Fibroblast of lung (primary cell): ENCODE data around the gene HS3ST3A1. TPM values are rescaled to one million over a fixed set of nuclear protein-coding genes. Genes with fewer than 3 reads are reported as not detected.
A peak's percentile ranks its signal among the peaks of the same experiment; 100 is the strongest.

ENCODE experiments used
- DNase-seq, 2 donors: peaks; one replicate each; pipeline versions ENCODE4 v3.0.0 to v3.0.0-alpha.2; 2010; ENCODE audit warnings: low read depth in 2 of 2
- H2AFZ ChIP-seq: 2 replicates; pipeline ENCODE4 v1.5.1; 2012; ENCODE audit warnings: low read length, control low read depth, inconsistent platforms
- H3K27ac ChIP-seq: 2 replicates; pipeline ENCODE4 v1.5.1; 2011; ENCODE audit warnings: low read length, control low read depth; ENCODE audit not compliant: insufficient read depth
- H3K27me3 ChIP-seq: 2 replicates; pipeline ENCODE4 v1.5.1; 2011; ENCODE audit warnings: mild to moderate bottlenecking, low read length; ENCODE audit not compliant: control insufficient read depth, insufficient read depth
- H3K36me3 ChIP-seq: 2 replicates; pipeline ENCODE4 v1.5.1; 2011; ENCODE audit warnings: low read length; ENCODE audit not compliant: control insufficient read depth, insufficient read depth
- H3K4me1 ChIP-seq: 2 replicates; pipeline ENCODE4 v1.5.1; 2011; ENCODE audit warnings: low read length; ENCODE audit not compliant: control insufficient read depth, insufficient read depth; ENCODE audit errors: extremely low read depth
- H3K4me2 ChIP-seq: 2 replicates; pipeline ENCODE4 v1.5.1; 2011; ENCODE audit warnings: low read length, control low read depth; ENCODE audit not compliant: insufficient read depth; ENCODE audit errors: extremely low read depth
- H3K4me3 ChIP-seq, 4 experiments: fragments of 200-600 bp in 1 of 4; sonication (generic) in 1 of 4; replicated peaks in 1 of 4; 2 replicates each; pipeline ENCODE4 v1.5.1; 2011 to 2016; ENCODE audit warnings: low read length in 4 of 4, low read depth in 3 of 4, mild to moderate bottlenecking in 3 of 4, control low read depth in 2 of 4, inconsistent platforms in 1 of 4, mixed read lengths in 1 of 4; ENCODE audit not compliant: insufficient read depth in 1 of 4; ENCODE audit errors: control extremely low read depth in 1 of 4
- H3K79me2 ChIP-seq: 2 replicates; pipeline ENCODE4 v1.5.1; 2012; ENCODE audit warnings: mild to moderate bottlenecking, low read length, inconsistent platforms; ENCODE audit not compliant: control insufficient read depth, insufficient read depth
- H3K9ac ChIP-seq: 2 replicates; pipeline ENCODE4 v1.5.1; 2011; ENCODE audit warnings: mild to moderate bottlenecking, low read length, control low read depth; ENCODE audit not compliant: insufficient read depth
- H3K9me3 ChIP-seq: 2 replicates; pipeline ENCODE4 v1.5.1; 2012; ENCODE audit warnings: low read depth, low read length; ENCODE audit not compliant: control insufficient read depth, insufficient read depth
- H4K20me1 ChIP-seq: 2 replicates; pipeline ENCODE4 v1.5.1; 2011; ENCODE audit warnings: low read length; ENCODE audit not compliant: control insufficient read depth, insufficient read depth; ENCODE audit errors: extremely low read depth
- CTCF ChIP-seq, 2 donors: IDR thresholded peaks in 1 of 2; conservative IDR thresholded peaks in 1 of 2; 1 replicate in 1 of 2; 2 replicates in 1 of 2; pipeline ENCODE4 v1.5.1; 2011 to 2012; ENCODE audit warnings: low read length in 2 of 2, control low read depth in 1 of 2, inconsistent platforms in 1 of 2, low read depth in 1 of 2, mild to moderate bottlenecking in 1 of 2
- EZH2 ChIP-seq: IDR thresholded peaks from 2 replicates; pipeline ENCODE4 v1.5.1; 2012; ENCODE audit warnings: low read length, control low read depth, mild to moderate bottlenecking; ENCODE audit errors: missing control alignments
- polyA plus RNA-seq, 2 donors: library from polyadenylated mRNA; depleted of rRNA in 1 of 2; stranded (reverse) in 1 of 2; unstranded in 1 of 2; fragments of >200 nt; gene quantifications; 2 replicates each; pipeline ENCODE4 v1.2.1, GENCODE V29; 2011 to 2012; ENCODE audit warnings: missing spikeins in 1 of 2
- total RNA-seq: library from RNA; depleted of rRNA; stranded (reverse); fragments of >200 nt; gene quantifications from 2 replicates; pipeline ENCODE4 v1.2.1, GENCODE V29; 2014

The HS3ST3A1 gene
- total and polyA plus RNA-seq, 2 donors (not counting 1 experiment from before 2014, with no cell fraction given): 2.4 to 48.7 TPM

- Histone ChIP-seq H3K27me3 (no peaks in the 10 kb centered on the region), H3K4me2 (peak overlapping the region; percentile 56), H3K27ac (peak overlapping the region; percentile 64), H3K36me3 (peaks cover 2% of the 10 kb centered on the region), H3K79me2 (peaks cover 14% of the 10 kb centered on the region), H2AFZ (no peak overlapping the region), H3K9ac (no peak overlapping the region), H3K4me1 (peaks cover 13% of the 10 kb centered on the region), H4K20me1 (no peaks in the 10 kb centered on the region), H3K9me3 (no peaks in the 10 kb centered on the region), H3K4me3 (peak overlapping the region in 1 of 4 experiments; percentile 16)
- TF ChIP-seq CTCF (conservative IDR thresholded peaks at IDR 0.05 in 1 of 2, IDR thresholded peaks at IDR 0.05 in 1 of 2; ENCODE audit: low read depth in 1 of 2, low read length in 2 of 2): no peak
- no peak for TF ChIP-seq EZH2
- DNase-seq: peak; percentile 99 to 100
These were observed 57.4 kb downstream of the HS3ST3A1 start for GRCh38 chr17:13544292-13544691.

GRCh38 chr17:13542636-13543035, 59.1 kb downstream of the HS3ST3A1 start:
- no peak for TF ChIP-seq EZH2
- no peak for TF ChIP-seq CTCF (conservative IDR thresholded peaks at IDR 0.05 in 1 of 2, IDR thresholded peaks at IDR 0.05 in 1 of 2; ENCODE audit: low read depth in 1 of 2, low read length in 2 of 2)
- no peak overlapping the region for H3K4me2 ChIP-seq
- peaks cover 15% of the 10 kb centered on the region for H3K4me1 ChIP-seq
- H3K27me3 ChIP-seq: no peaks in the 10 kb centered on the region
- H3K36me3 ChIP-seq: no peaks in the 10 kb centered on the region
- no peak overlapping the region for H3K4me3 ChIP-seq
- peak in 1 of 2 donors; percentile 39 for DNase-seq
- no peaks in the 10 kb centered on the region for H3K9me3 ChIP-seq
- H3K9ac ChIP-seq: no peak overlapping the region
- peaks cover 11% of the 10 kb centered on the region for H3K79me2 ChIP-seq
- H2AFZ ChIP-seq: no peak overlapping the region
- no peak overlapping the region for H3K27ac ChIP-seq
- no peaks in the 10 kb centered on the region for H4K20me1 ChIP-seq

GRCh38 chr17:13541032-13541480, 60.7 kb downstream of the HS3ST3A1 start:
- TF ChIP-seq CTCF (conservative IDR thresholded peaks at IDR 0.05 in 1 of 2, IDR thresholded peaks at IDR 0.05 in 1 of 2; ENCODE audit: low read depth in 1 of 2, low read length in 2 of 2) (no peak), EZH2 (no peak)
- Histone ChIP-seq H3K9me3 (no peaks in the 10 kb centered on the region), H3K4me2 (peak overlapping the region; percentile 39), H3K27me3 (no peaks in the 10 kb centered on the region), H3K36me3 (no peaks in the 10 kb centered on the region), H3K27ac (peak overlapping the region; percentile 74), H2AFZ (no peak overlapping the region), H3K4me1 (peaks cover 15% of the 10 kb centered on the region), H3K4me3 (no peak overlapping the region), H4K20me1 (no peaks in the 10 kb centered on the region), H3K9ac (no peak overlapping the region), H3K79me2 (peaks cover 13% of the 10 kb centered on the region)
- DNase-seq: peak; percentile 98
